Activated CD4-positive, alpha-beta memory T cell treated with anti-CD3 and anti-CD28 coated beads for 36 hours (primary cell): ENCODE results near the gene MYZAP. TPM values are rescaled to one million over a fixed set of nuclear protein-coding genes. Genes with fewer than 3 reads are reported as not detected.

ENCODE experiments used
- CTCF ChIA-PET: fragments of 350-600 bp; sonication (Branson Sonifier 250); formaldehyde crosslinking; loops from one replicate; lab custom pipeline; 2021; ENCODE audit warnings: antibody characterized with exemption, inconsistent platforms; lab: Charles Lee
- POLR2A ChIA-PET: fragments of 350-600 bp; sonication (Branson Sonifier 250); formaldehyde crosslinking; loops from one replicate; lab custom pipeline; 2021; ENCODE audit warnings: antibody characterized with exemption; lab: Charles Lee
- DNase-seq: peaks from one replicate; pipeline ENCODE4 v3.0.0-alpha.2; 2020
- H3K27ac Mint-ChIP-seq: one replicate; pipeline ENCODE4 v1.8.0; 2021; ENCODE audit warnings: mixed read lengths
- H3K27me3 Mint-ChIP-seq: one replicate; pipeline ENCODE4 v1.8.0; 2021; ENCODE audit warnings: mixed read lengths
- H3K36me3 Mint-ChIP-seq: one replicate; pipeline ENCODE4 v1.8.0; 2021; ENCODE audit warnings: mixed read lengths
- H3K4me1 Mint-ChIP-seq: one replicate; pipeline ENCODE4 v1.8.0; 2021; ENCODE audit warnings: low read depth, mixed read lengths
- H3K4me3 Mint-ChIP-seq: one replicate; pipeline ENCODE4 v1.8.0; 2021; ENCODE audit warnings: mild to moderate bottlenecking, mixed read lengths
- H3K9me3 Mint-ChIP-seq: one replicate; pipeline ENCODE4 v1.8.0; 2021; ENCODE audit warnings: mixed read lengths
- intact Hi-C: fragments of 100-400 bp; cut with micrococcal nuclease; formaldehyde crosslinking; loops from one replicate; pipeline ENCODE4 v1.15.1; 2023
- total RNA-seq, 2 experiments: library from RNA; stranded (reverse); gene quantifications; one replicate each; pipeline ENCODE4 v1.2.3, GENCODE V29; 2021

The MYZAP gene
- total RNA-seq, 2 experiments from 2014 or later: 0.55 to 0.63 TPM

DNA sequence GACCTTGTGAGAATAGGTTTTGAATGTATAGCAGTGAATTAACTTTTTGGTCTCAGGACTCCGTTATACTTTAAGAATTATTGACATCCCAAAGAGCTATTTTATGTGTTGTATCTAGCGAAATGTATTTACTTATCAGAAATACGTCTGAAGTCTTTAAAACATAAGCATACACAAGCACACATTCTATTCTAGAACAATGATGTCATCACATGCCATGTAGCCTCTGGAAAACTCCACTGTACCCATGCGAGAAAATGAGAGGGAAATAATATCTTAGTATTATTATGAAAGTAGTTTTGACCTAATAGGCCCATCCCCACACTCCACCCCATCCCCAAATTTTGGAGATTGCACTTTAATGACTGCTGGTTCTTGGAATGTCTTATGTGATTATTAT lies 116.3 kb downstream of the MYZAP start:
- no peaks in the 10 kb centered on the region for H3K9me3 Mint-ChIP-seq
- peaks cover 67% of the 10 kb centered on the region for H3K4me1 Mint-ChIP-seq
- CTCF ChIA-PET: interaction anchor here (1.0 to 3.6 kb wide), 3 partner anchors 25 to 148 kb away, joined by 6 to 17 read pairs (median 13); no protein-coding TSS in a partner anchor
- no peak for DNase-seq
- POLR2A ChIA-PET: no interaction called here
- intact Hi-C loops: loop anchor here (5.0 to 10.0 kb wide), 4 partner anchors 627 to 1716 kb away; partner anchors contain the start of genes NEDD4 and TCF12
- H3K27ac Mint-ChIP-seq: peak overlapping the region; percentile 88
- peaks cover 40% of the 10 kb centered on the region for H3K36me3 Mint-ChIP-seq
- H3K4me3 Mint-ChIP-seq: peak overlapping the region; percentile 84
- H3K27me3 Mint-ChIP-seq: no peaks in the 10 kb centered on the region

DNA sequence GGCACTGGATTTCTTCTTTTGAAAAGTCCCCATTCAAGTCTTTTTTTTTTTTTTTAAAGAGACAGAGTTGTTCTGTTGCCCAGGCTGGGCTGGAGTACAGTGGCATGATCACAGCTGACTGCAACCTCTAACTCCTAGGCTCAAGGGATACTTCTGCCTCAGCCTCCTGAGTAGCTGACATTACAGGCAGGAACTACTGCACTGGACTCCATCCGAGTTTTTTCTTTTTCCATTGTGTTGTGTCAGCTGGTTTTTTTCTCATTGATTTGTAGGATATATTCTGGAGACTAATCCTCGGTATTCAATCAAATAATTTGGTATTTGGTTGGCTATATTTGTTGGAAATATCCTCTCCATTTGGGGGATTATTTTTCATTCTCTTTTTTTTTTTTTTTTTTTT lies 126.6 kb downstream of the MYZAP start:
- H3K36me3 Mint-ChIP-seq: peaks cover 53% of the 10 kb centered on the region
- H3K27me3 Mint-ChIP-seq: no peaks in the 10 kb centered on the region
- ChIA-PET CTCF (interaction anchor here (0.8 kb wide), 1 partner anchor 14 kb away, joined by 3 read pairs; no protein-coding TSS in a partner anchor), POLR2A (no interaction called here)
- peaks cover 12% of the 10 kb centered on the region for H3K4me1 Mint-ChIP-seq
- no peak overlapping the region for H3K27ac Mint-ChIP-seq
- no peak for DNase-seq
- H3K4me3 Mint-ChIP-seq: no peak overlapping the region
- intact Hi-C loops: no loop called here
- peaks cover 3% of the 10 kb centered on the region for H3K9me3 Mint-ChIP-seq

DNA sequence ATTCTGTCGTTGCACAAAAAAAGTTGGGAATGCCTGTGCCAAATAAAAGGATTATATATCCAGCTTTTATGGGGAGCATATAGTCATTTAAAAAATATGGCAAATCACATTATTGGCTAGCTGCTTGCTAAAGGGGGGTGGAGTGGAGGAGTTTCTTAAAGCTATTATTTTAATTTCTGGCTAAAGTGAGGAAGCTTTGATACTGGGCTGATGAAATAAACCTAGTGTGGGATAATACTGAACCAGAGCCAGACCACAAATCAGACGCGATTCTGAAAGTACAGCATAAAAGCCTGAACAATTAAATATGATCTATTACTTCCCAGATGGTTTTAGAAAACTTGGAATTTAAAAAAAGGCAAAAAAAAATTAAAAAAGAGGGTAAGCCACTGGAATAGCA lies 129.2 kb downstream of the MYZAP start:
- peaks cover 2% of the 10 kb centered on the region for H3K4me1 Mint-ChIP-seq
- ChIA-PET CTCF (interaction anchor here (0.5 to 2.2 kb wide), 6 partner anchors 10 to 140 kb away, joined by 3 to 10 read pairs (median 4); no protein-coding TSS in a partner anchor), POLR2A (interaction anchor here (0.6 to 1.6 kb wide), 4 partner anchors 8 to 824 kb away, joined by 3 to 5 read pairs (median 4); partner anchors contain the start of gene POLR2M)
- intact Hi-C loops: no loop called here
- peaks cover 48% of the 10 kb centered on the region for H3K36me3 Mint-ChIP-seq
- H3K27me3 Mint-ChIP-seq: no peaks in the 10 kb centered on the region
- peaks cover 3% of the 10 kb centered on the region for H3K9me3 Mint-ChIP-seq
- no peak overlapping the region for H3K4me3 Mint-ChIP-seq
- H3K27ac Mint-ChIP-seq: no peak overlapping the region
- no peak for DNase-seq

DNA sequence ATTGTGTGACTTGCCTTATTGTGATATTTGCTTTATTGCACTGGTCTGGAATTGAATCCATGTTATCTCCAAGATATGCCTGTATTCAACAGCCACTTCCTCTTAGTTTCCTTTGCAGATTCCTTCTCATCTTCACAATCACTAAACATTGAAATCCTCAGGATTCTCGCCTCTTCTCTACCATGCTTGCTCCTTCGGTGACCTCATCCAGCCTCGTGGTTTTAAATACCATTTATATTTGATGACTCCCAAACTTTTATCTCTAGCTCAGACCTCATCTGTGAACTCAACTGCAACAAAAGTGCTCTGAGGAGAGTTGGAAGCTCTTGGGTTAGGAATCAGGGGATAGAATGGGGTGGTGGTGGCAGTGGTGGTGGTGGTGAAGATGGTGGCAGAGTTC lies 134.7 kb downstream of the MYZAP start:
- no peak for DNase-seq
- ChIA-PET CTCF (interaction anchor here (0.6 kb wide), 1 partner anchor 343 kb away, joined by 3 read pairs; no protein-coding TSS in a partner anchor), POLR2A (no interaction called here)
- H3K27ac Mint-ChIP-seq: no peak overlapping the region
- no peaks in the 10 kb centered on the region for H3K27me3 Mint-ChIP-seq
- peaks cover 19% of the 10 kb centered on the region for H3K36me3 Mint-ChIP-seq
- no peak overlapping the region for H3K4me3 Mint-ChIP-seq
- H3K4me1 Mint-ChIP-seq: no peaks in the 10 kb centered on the region
- H3K9me3 Mint-ChIP-seq: no peaks in the 10 kb centered on the region
- intact Hi-C loops: no loop called here

DNA sequence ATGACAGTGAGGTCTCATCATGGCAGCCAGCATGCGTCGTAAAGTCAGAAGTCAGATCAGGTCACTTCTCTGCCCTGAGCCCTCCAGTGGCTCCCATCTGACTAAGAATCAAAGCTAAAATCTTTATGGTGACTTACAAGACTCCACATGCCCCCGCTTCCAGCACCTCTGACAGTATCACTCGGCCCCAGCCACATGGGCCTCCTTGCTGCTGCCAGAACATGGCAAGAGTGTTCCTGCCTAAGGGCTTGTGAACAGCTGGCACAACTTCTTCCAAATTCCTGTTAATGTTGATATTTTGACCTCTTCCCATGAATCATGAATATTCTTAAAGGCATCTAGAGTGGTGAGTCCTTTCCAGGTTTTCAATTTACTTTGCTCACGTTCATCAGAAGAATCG lies 135.3 kb downstream of the MYZAP start:
- Mint-ChIP-seq H3K9me3 (no peaks in the 10 kb centered on the region), H3K27ac (no peak overlapping the region), H3K36me3 (peaks cover 18% of the 10 kb centered on the region), H3K27me3 (no peaks in the 10 kb centered on the region), H3K4me1 (no peaks in the 10 kb centered on the region), H3K4me3 (no peak overlapping the region)
- intact Hi-C loops: no loop called here
- no peak for DNase-seq
- ChIA-PET POLR2A (no interaction called here), CTCF (interaction anchor here (0.6 kb wide), 1 partner anchor 343 kb away, joined by 3 read pairs; no protein-coding TSS in a partner anchor)

DNA sequence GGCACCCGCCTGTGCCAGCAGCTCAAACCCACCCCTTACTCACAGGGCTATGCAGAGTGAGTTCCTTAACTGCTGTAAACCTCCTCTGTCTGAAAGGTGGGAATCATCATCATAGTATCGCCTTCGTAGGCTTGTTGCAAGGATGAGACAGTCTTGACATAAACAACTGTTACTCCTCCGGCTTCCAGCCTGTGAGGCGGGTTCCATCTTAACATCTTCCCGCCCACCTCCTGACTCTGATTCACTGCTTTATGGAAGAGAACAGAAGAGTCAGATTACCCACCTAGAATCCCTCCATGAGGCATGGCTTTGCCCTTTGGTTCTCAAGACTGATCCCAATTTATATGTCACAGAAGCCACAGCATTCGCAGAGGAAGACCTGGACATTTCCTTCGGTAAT lies 136.7 kb downstream of the MYZAP start:
- Mint-ChIP-seq H3K4me3 (no peak overlapping the region), H3K27me3 (no peaks in the 10 kb centered on the region), H3K4me1 (peaks cover 5% of the 10 kb centered on the region), H3K9me3 (no peaks in the 10 kb centered on the region), H3K36me3 (peaks cover 13% of the 10 kb centered on the region), H3K27ac (no peak overlapping the region)
- CTCF ChIA-PET: no interaction called here
- intact Hi-C loops: no loop called here
- no peak for DNase-seq
- POLR2A ChIA-PET: no interaction called here

DNA sequence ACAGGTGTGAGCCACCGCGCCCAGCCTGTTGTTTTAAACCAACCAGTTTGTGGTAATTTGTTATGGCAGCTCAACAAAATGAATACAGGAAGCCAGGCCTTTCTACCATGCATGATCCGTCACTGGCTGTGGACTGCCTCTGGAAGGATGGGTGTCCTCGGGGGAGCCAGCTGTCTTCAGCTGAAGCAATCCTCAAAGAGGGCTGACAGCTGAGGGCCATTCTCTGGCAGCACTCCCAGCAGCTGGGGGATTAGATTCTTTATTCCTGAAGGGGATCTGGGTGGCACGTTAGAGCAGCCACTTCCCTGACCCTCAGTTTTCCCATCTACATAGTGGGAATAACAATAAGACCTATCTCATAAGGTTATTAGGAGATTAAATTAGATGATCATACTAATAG lies 139.2 kb downstream of the MYZAP start:
- DNase-seq: no peak
- intact Hi-C loops: no loop called here
- H3K4me3 Mint-ChIP-seq: no peak overlapping the region
- peaks cover 2% of the 10 kb centered on the region for H3K36me3 Mint-ChIP-seq
- ChIA-PET POLR2A (interaction anchor here (1.2 kb wide), 1 partner anchor 10 kb away, joined by 3 read pairs; no protein-coding TSS in a partner anchor), CTCF (interaction anchor here (1.1 to 4.2 kb wide), 9 partner anchors 9 to 130 kb away, joined by 3 to 44 read pairs (median 4); partner anchors contain the start of gene POLR2M)
- no peak overlapping the region for H3K27ac Mint-ChIP-seq
- peaks cover 5% of the 10 kb centered on the region for H3K4me1 Mint-ChIP-seq
- no peaks in the 10 kb centered on the region for H3K9me3 Mint-ChIP-seq
- H3K27me3 Mint-ChIP-seq: no peaks in the 10 kb centered on the region

DNA sequence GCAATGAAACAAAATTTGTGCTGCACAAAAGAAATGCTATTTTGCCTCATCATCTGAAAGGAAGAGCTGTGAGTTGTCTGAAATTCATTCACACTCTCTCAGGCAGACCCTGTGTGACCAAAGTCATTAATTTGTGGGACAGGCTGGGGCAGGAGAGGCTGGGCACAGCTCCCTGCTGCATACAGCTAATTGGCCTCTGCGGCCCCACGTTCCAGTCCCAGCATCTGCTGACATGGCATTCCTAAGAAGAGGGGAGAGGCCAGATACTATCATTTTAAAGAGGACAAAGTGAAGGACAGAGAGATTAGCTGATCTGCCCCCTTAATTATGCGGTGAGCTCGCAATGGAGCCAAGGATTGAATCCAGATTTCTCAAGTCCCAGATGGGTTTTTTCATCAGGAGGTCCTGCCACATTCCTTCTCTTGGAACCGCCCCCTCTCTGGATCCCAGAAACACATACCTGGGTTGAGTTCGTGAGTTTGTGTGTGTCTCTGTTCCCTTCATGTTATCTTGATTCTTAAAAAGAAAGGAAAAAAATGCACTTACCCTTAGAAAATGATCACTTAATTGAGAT lies 139.9 kb downstream of the MYZAP start:
- no peaks in the 10 kb centered on the region for H3K9me3 Mint-ChIP-seq
- no peak for DNase-seq
- ChIA-PET POLR2A (interaction anchor here (1.2 kb wide), 1 partner anchor 11 kb away, joined by 3 read pairs; no protein-coding TSS in a partner anchor), CTCF (interaction anchor here (0.7 to 4.2 kb wide), 15 partner anchors 10 to 601 kb away, joined by 3 to 44 read pairs (median 4); partner anchors contain the start of gene POLR2M)
- H3K27ac Mint-ChIP-seq: no peak overlapping the region
- peaks cover 5% of the 10 kb centered on the region for H3K4me1 Mint-ChIP-seq
- H3K36me3 Mint-ChIP-seq: peaks cover 2% of the 10 kb centered on the region
- H3K4me3 Mint-ChIP-seq: no peak overlapping the region
- H3K27me3 Mint-ChIP-seq: no peaks in the 10 kb centered on the region
- intact Hi-C loops: loop anchor here (1.0 kb wide), 1 partner anchor 130 kb away; no protein-coding TSS in a partner anchor

DNA sequence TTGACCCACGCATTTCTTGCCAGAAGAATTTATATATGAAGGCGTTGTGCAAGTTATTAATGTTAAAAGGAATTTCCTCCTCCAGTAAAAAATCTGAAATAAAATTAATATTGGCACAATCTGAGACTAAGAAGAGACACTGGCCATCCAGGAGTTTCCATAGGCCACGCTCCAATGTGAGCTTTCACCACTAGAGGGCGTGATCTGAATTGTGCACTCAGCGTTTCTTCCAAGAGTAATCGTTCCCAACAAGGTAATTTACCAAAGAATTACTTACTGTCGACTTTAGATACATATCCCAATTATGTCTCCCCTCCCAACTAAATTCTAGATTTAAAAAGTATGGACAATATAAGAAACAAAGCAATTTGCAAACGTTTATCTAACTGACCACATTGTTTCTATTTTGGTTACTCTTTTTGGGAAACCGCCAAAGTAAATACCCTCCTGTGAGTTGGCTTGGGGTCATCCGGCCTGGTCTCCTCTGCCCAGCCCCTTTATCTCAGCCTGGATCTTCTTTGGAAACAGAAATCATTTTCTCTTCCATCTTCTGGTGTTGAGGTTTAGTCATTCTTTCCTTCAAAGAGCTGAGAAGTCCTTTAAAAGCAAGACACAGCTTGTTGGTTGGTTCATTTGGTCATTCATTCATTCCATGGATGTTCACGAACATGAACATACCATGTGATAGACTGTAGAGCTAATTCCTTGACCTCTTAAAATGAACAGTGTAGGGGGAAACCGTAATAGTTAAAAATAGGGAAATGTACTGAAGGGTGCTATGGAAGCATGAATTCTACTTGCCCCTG lies 141.0 kb downstream of the MYZAP start:
- DNase-seq: peak; percentile 52
- no peaks in the 10 kb centered on the region for H3K27me3 Mint-ChIP-seq
- no peaks in the 10 kb centered on the region for H3K9me3 Mint-ChIP-seq
- no peak overlapping the region for H3K4me3 Mint-ChIP-seq
- intact Hi-C loops: loop anchor here (1.0 kb wide), 1 partner anchor 129 kb away; no protein-coding TSS in a partner anchor
- H3K4me1 Mint-ChIP-seq: peaks cover 8% of the 10 kb centered on the region
- CTCF ChIA-PET: interaction anchor here (0.6 to 4.2 kb wide), 30 partner anchors 11 to 1820 kb away, joined by 3 to 44 read pairs (median 4); partner anchors contain the start of gene POLR2M
- peaks cover 2% of the 10 kb centered on the region for H3K36me3 Mint-ChIP-seq
- no peak overlapping the region for H3K27ac Mint-ChIP-seq
- POLR2A ChIA-PET: interaction anchor here (0.7 kb wide), 1 partner anchor 426 kb away, joined by 3 read pairs; no protein-coding TSS in a partner anchor

DNA sequence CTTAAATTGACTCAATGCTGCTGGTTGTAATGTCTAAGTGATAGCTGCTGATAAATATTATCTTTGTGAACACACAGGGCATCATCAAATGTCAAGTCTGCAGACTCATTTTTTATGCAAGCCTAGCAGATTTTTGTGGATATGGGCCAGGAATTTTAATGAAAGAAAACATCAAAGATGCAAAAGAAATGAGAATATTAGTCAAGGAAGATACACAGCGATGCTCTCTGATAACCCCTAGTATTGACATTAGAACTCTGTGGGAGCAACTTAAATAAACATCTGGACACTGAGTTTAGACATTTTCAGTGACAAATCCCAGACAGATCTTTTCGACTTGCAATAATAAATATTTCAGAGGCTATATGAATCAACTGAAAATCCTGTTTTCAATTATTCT lies 143.2 kb downstream of the MYZAP start:
- ChIA-PET CTCF (interaction anchor here (1.1 to 3.2 kb wide), 3 partner anchors 22 to 175 kb away, joined by 3 to 15 read pairs (median 6); no protein-coding TSS in a partner anchor), POLR2A (no interaction called here)
- Mint-ChIP-seq H3K9me3 (no peaks in the 10 kb centered on the region), H3K27ac (no peak overlapping the region), H3K4me3 (no peak overlapping the region), H3K4me1 (peaks cover 10% of the 10 kb centered on the region), H3K36me3 (peaks cover 2% of the 10 kb centered on the region), H3K27me3 (no peaks in the 10 kb centered on the region)
- DNase-seq: no peak
- intact Hi-C loops: no loop called here
